Vagina (tissue), 2 donors: ENCODE results near the gene COL5A2.

ENCODE experiments used
- CTCF ChIP-seq, 3 experiments: fragments of 450-650 bp in 2 of 3; fragments of 200-600 bp in 1 of 3; sonication (generic) in 1 of 3; IDR thresholded peaks; one replicate each; pipeline ENCODE4 v1.5.1; 2017 to 2019; ENCODE audit warnings: antibody characterized with exemption in 3 of 3, mild to moderate bottlenecking in 2 of 3, moderate library complexity in 2 of 3
- POLR2AphosphoS5 ChIP-seq, 2 donors: sonication (generic); formaldehyde crosslinking; IDR thresholded peaks; one replicate each; pipeline ENCODE4 v1.9.0; 2017; ENCODE audit warnings: antibody characterized with exemption in 2 of 2, mild to moderate bottlenecking in 2 of 2, low read depth in 1 of 2; ENCODE audit not compliant: insufficient read depth in 1 of 2

- no peak for TF ChIP-seq CTCF (IDR thresholded peaks at IDR 0.05)
- TF ChIP-seq POLR2AphosphoS5 (IDR thresholded peaks at IDR 0.05; ENCODE audit: insufficient read depth in 1 of 2, low read depth in 1 of 2), result no peak
Measured at GRCh38 chr2:189144700-189145211, 34.8 kb downstream of the COL5A2 start.
